Peyer's patch (tissue), 4 donors: Measurements from ENCODE around the gene PPIL6.

ENCODE experiments used
- POLR2A ChIP-seq, 2 donors: fragments of 450-650 bp; IDR thresholded peaks; one replicate each; pipeline ENCODE4 v1.5.1; 2017; ENCODE audit warnings: antibody characterized with exemption in 2 of 2, mild to moderate bottlenecking in 2 of 2, moderate library complexity in 2 of 2
- TF ChIP-seq, protein P1 (sequence below), 6 experiments: fragments of 450-650 bp in 4 of 6; fragments of 200-600 bp in 2 of 6; sonication (generic) in 1 of 6; IDR thresholded peaks; one replicate each; pipeline ENCODE4 v1.5.1; 2017 to 2019; ENCODE audit warnings: antibody characterized with exemption in 6 of 6, mild to moderate bottlenecking in 3 of 6, moderate library complexity in 1 of 6

DNA sequence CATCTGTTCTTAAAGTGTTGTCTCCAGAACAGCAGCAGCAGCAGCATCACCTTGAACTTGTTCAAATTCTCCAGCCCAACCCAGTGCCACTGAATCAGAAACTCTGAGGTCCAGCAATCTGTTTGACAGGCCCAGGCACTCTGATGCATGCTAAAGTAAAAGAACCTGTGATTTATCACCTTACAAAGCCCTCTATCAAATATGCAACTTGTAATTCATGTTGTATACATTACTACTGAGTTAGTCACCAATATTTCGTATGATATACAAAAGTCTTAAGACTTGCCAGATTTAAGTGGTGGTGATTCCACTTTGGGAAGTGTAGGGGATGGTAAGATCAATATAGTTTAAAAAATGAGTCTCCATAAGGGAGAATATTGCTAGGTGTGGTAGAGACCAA is 52.2 kb downstream of the PPIL6 start:
- no peak for TF ChIP-seq POLR2A (IDR thresholded peaks at IDR 0.05)
- TF ChIP-seq, protein P1, sequence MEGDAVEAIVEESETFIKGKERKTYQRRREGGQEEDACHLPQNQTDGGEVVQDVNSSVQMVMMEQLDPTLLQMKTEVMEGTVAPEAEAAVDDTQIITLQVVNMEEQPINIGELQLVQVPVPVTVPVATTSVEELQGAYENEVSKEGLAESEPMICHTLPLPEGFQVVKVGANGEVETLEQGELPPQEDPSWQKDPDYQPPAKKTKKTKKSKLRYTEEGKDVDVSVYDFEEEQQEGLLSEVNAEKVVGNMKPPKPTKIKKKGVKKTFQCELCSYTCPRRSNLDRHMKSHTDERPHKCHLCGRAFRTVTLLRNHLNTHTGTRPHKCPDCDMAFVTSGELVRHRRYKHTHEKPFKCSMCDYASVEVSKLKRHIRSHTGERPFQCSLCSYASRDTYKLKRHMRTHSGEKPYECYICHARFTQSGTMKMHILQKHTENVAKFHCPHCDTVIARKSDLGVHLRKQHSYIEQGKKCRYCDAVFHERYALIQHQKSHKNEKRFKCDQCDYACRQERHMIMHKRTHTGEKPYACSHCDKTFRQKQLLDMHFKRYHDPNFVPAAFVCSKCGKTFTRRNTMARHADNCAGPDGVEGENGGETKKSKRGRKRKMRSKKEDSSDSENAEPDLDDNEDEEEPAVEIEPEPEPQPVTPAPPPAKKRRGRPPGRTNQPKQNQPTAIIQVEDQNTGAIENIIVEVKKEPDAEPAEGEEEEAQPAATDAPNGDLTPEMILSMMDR (IDR thresholded peaks at IDR 0.05) = no peak
